GM19023 (cell line): ENCODE data around the gene CNTNAP2.

Source experiments
- ATAC-seq: cut with Tn5 transposase; IDR thresholded peaks from one replicate; pipeline ENCODE4 v1.9.1; 2021; ENCODE audit warnings: mild to moderate bottlenecking, moderate library complexity; ENCODE audit not compliant: unreplicated experiment

The CNTNAP2 gene

GRCh38 chr7:148108381-148108780 lies 1991.8 kb downstream of the CNTNAP2 start:
- no peak for ATAC-seq

DNA sequence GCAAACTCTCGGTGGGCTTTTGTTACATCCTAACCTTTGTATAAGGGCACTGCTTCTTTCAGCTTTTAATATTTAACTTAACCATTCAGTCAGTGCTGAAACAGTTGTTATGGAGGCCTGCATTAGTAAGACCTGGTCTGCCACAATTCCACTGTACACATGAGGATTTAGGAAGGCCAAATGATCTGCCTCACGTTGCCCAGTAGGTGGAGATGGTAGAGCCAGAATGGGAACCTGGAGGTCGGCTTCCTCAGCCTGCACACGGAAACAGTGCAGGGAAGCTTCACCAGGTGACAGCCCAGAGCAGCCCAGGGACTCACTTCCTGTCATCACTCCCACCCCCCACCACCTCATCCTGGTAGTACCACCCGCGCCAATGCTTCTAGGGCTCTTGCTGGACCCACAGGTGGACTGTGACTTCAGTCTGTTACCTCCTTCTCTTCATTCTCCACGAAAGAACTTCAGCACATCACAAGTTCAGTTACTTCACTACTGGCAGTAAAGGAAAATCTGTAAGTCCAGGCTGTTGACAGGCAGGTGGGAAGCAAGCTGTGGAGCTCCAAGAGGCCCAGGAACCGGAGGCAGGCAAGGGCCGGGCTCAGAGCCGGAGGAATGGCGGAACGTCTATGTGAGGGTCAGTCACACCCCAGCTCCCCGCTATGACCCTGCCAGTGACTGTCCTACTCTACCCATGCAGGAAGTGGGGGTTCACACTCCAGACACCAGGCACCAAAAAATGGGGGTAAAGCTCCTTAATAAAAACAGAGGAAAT lies 1993.7 kb downstream of the CNTNAP2 start:
- ATAC-seq, result no peak

GRCh38 chr7:148114804-148115203 lies 1998.2 kb downstream of the CNTNAP2 start:
- ATAC-seq, result no peak

DNA sequence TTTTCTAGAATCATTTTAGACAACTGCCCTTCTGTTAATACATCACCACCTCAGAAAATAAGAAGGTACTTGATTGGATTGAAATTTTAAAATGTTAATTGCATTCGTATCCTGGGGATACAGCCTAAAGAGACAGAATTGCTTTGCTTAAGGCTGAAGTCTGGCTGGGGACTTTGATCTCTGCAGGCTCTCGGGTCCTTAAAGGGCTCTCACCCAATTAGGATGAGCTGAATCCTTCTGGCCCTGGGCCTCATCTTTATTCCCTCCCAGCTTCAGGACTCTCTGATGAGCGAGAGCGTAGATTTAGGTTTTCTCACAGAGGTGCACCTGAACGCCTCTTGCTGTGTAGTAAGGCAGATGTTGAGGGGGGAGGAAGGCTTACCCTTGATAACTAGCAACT lies 1998.7 kb downstream of the CNTNAP2 start:
- no peak for ATAC-seq

GRCh38 chr7:148116195-148116594 lies 1999.6 kb downstream of the CNTNAP2 start:
- no peak for ATAC-seq

- ATAC-seq, result no peak
These were observed 2000.3 kb downstream of the CNTNAP2 start for GRCh38 chr7:148116829-148117403.

- ATAC-seq, result no peak
These were observed 2001.8 kb downstream of the CNTNAP2 start for GRCh38 chr7:148118371-148118770.

DNA sequence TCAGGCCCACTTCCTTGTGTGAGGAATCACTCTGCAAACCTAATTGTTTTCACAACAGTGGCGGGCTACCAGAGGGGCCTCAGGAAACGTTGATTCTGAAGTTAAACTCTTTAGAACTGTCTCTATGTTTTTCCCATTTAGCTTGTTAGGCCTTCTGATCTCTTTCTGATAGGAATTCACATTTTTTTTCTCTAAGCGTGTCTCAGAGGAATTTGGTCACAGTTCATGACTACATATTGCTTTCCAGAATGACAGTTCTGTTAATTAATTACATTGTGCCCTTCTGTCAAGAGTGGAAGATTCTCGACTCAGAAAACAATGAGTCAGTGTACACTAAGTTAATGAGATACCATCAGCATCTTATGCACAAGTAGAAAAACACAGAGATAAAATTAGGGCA lies 2004.8 kb downstream of the CNTNAP2 start:
- no peak for ATAC-seq

GRCh38 chr7:148121847-148122246 lies 2005.2 kb downstream of the CNTNAP2 start:
- ATAC-seq, result no peak

DNA sequence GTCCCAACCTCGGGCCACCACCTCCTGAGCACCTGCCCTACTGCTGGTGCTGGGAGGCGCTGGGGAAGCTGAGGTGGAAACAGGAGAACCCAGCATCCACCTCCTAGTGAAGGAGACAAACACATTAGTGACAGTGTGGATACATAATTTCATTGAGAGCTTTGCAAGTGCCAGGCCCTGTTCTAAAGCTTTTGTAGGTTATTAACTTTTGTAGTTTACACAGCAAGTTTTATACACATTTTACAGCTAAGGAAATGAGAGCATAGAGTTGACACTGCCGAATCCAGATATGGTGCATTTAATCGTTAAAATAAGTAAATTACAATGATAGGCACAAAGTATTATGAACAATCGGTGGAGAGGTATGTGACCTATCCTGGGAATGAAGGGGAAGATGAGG lies 2007.9 kb downstream of the CNTNAP2 start:
- ATAC-seq, result no peak

- no peak for ATAC-seq
These were observed 2010.8 kb downstream of the CNTNAP2 start for GRCh38 chr7:148127374-148127773.

GRCh38 chr7:148129023-148129422 lies 2012.4 kb downstream of the CNTNAP2 start:
- no peak for ATAC-seq

DNA sequence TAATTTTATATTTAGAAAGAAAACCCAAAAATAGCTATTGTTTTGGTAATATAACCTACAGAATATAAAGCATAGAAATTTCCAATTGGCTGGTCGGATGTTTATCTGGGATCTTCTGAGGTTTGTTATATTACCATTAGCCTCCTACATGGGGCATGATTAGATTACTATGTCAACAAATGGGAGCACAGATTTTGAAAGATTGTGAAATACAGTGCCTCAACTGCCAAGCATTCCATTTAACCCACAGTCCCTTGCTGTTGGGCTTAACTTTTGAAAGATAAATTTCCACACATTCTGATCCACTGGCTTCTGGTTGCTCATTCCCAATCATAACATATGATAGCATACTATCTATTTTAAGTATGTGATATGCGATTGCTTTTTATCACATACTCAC lies 2018.5 kb downstream of the CNTNAP2 start:
- no peak for ATAC-seq

DNA sequence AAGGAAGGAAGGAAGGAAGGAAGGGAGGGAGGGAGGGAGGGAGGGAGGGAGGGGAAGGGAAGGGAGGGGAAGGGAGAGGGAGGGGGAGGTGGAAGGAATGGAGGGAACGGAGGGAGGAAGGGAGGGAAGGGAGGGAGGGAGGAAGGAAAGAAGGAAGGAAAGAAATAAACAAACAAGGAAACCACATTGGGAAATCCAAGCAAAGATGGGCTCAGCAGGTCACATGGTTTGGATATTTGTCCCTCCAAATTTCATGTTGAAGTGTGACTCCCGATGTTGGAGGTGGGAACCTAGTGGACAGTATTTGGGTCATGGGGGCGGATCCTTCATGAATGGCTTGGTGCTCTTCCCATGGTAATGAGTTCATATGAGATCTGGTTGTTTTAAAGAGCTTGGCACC lies 2019.4 kb downstream of the CNTNAP2 start:
- ATAC-seq, result no peak

DNA sequence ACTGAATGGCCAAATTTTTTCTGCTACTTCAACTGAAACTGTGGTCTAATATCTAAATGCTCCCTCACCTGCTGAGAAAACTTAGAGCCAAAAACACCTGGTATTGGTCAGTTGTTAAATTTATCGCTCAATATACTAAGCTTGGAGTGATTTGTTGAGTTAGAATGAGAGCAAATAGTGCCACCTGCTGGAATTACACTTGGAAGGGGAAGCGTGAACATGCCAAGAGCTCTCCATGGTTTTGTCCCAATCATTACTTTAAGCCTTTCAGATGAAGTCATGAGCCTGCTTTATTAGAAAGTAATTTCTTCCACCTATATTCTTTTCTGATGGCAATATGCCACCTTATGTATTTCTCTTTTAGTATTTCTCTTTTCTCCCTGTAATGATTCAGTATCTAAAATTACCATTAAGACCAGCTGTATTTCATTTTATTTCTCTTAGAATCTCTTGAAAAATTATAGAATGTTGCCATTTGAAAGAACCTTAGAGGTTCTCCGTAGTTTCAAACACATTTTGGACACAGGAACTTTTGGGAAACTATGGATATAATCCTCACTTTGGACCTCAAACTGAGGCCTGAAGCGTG lies 2026.2 kb downstream of the CNTNAP2 start:
- no peak for ATAC-seq

GRCh38 chr7:148144827-148145226 lies 2028.2 kb downstream of the CNTNAP2 start:
- ATAC-seq, result no peak

GRCh38 chr7:148146346-148146745 lies 2029.7 kb downstream of the CNTNAP2 start:
- ATAC-seq, result no peak

GRCh38 chr7:148147438-148147837 lies 2030.8 kb downstream of the CNTNAP2 start:
- ATAC-seq, result no peak

DNA sequence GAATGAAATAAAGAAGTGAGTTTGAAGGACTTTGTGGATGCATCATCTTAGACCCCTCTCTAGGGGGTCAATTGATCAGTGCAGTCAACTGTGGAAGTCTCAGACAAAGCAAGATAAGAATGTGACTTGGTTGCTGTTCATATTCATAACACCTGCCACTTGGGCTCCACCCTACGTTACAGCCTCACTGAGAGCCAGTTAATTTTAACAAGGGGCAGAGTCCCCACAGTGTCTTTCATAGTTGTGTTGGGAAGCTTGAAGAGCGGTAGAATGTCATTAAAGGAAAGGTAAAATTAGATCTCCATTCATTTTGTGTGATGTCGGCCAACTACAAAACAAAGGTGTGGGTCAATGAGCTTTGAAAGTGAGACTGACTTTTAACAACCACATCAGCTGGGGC lies 2031.9 kb downstream of the CNTNAP2 start:
- no peak for ATAC-seq

DNA sequence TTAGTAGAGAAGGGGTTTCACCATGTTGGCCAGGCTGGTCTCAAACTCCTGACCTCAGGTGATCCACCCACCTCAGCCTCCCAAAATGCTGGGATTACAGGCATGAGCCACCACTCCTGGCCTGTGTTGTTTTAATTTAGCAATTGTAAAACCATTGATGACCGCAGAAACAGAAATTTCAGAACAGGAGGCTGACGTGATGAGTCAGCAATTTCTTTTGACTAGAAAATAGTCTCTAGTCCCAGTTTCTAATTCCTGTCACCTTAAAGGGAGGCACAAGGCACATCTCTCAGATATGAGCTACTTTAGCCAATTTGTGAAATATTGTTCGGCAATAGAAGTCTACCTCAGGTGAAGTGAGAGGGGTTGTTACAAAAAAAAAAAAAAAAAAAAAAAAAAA lies 2033.1 kb downstream of the CNTNAP2 start:
- no peak for ATAC-seq

DNA sequence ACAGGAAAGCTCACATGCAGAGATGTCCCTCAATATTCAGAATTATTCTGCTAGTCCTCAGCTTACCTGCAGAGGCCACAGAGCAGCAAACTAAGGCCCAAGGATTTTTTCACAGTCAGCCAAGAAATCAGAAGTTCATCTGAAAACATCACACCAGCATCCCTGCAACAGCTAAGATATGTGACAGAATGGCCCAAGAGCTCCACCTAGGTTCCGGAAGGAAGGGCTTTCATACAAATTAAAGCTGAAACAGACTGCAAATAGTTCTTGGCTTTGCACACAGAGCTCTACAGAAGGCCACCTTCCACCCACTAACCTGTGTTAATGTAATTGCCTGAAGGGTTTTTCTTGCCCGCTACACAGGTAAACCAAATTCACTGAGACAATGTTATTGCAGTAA lies 2035.2 kb downstream of the CNTNAP2 start:
- no peak for ATAC-seq

- ATAC-seq, result no peak
These were observed 2037.1 kb downstream of the CNTNAP2 start for GRCh38 chr7:148153616-148154284.
